SK-N-SH treated with all-trans-retinoic acid at 6 μM for 48 hours (cell line): ENCODE results near the gene MDM4.

Experiments
- ATAC-seq: fragments of 200-7000 bp; cut with Tn5 transposase; 3 replicates; pipeline ENCODE4 v1.9.1; 2020; ENCODE audit warnings: mild to moderate bottlenecking, moderate library complexity
- ARNTL ChIP-seq: fragments of 450-650 bp; formaldehyde crosslinking; IDR thresholded peaks from 2 replicates; pipeline ENCODE4 v1.5.0; 2020; ENCODE audit warnings: low read depth, mild to moderate bottlenecking, moderate library complexity, borderline replicate concordance
- CREB5 ChIP-seq: fragments of 250-450 bp; sonication (Bioruptor Pico); IDR thresholded peaks from 2 replicates; pipeline ENCODE4 v1.5.1; 2020; ENCODE audit warnings: low read depth, mild to moderate bottlenecking, moderate library complexity
- CSDC2 ChIP-seq: fragments of 250-450 bp; sonication (Bioruptor Pico); IDR thresholded peaks from 2 replicates; pipeline ENCODE4 v1.5.0; 2020; ENCODE audit warnings: mild to moderate bottlenecking, moderate library complexity
- CSRNP3 ChIP-seq: fragments of 250-450 bp; sonication (Bioruptor Pico); IDR thresholded peaks from 2 replicates; pipeline ENCODE4 v1.5.1; 2021; ENCODE audit warnings: mild to moderate bottlenecking, moderate library complexity
- ESRRG ChIP-seq: fragments of 250-450 bp; sonication (Bioruptor Pico); IDR thresholded peaks from 2 replicates; pipeline ENCODE4 v1.6.1; 2021; ENCODE audit warnings: mild to moderate bottlenecking
- GLIS3 ChIP-seq: fragments of 250-450 bp; sonication (Bioruptor Pico); IDR thresholded peaks from 2 replicates; pipeline ENCODE4 v1.5.0; 2020; ENCODE audit warnings: mild to moderate bottlenecking, moderate library complexity
- ISL1 ChIP-seq: fragments of 250-450 bp; sonication (Bioruptor Pico); IDR thresholded peaks from 2 replicates; pipeline ENCODE4 v2.1.2; 2022; ENCODE audit warnings: mild to moderate bottlenecking, moderate library complexity
- OSR1 ChIP-seq: fragments of 250-450 bp; sonication (Bioruptor Pico); IDR thresholded peaks from 2 replicates; pipeline ENCODE4 v1.8.0; 2022; ENCODE audit warnings: moderate library complexity, mild to moderate bottlenecking, inconsistent platforms
- PATZ1 ChIP-seq: fragments of 250-450 bp; sonication (Bioruptor Pico); IDR thresholded peaks from 2 replicates; pipeline ENCODE4 v1.8.0; 2020; ENCODE audit warnings: mild to moderate bottlenecking, moderate library complexity, borderline replicate concordance
- POU6F1 ChIP-seq: fragments of 250-450 bp; sonication (Bioruptor Pico); IDR thresholded peaks from 2 replicates; pipeline ENCODE4 v1.8.0; 2021; ENCODE audit warnings: low read depth, mild to moderate bottlenecking, moderate library complexity, borderline replicate concordance
- SNAI2 ChIP-seq: fragments of 250-450 bp; sonication (Bioruptor Pico); IDR thresholded peaks from 2 replicates; pipeline ENCODE4 v1.5.0; 2020; ENCODE audit warnings: mild to moderate bottlenecking, moderate library complexity
- TCF4 ChIP-seq: fragments of 250-450 bp; sonication (Bioruptor Pico); IDR thresholded peaks from 2 replicates; pipeline ENCODE4 v1.8.0; 2021; ENCODE audit warnings: mild to moderate bottlenecking, moderate library complexity, borderline replicate concordance
- TOX ChIP-seq: fragments of 250-450 bp; sonication (Bioruptor Pico); IDR thresholded peaks from 2 replicates; pipeline ENCODE4 v1.8.0; 2021; ENCODE audit warnings: mild to moderate bottlenecking, moderate library complexity, borderline replicate concordance
- TSHZ2 ChIP-seq: fragments of 250-450 bp; sonication (Bioruptor Pico); IDR thresholded peaks from 2 replicates; pipeline ENCODE4 v1.5.0; 2020; ENCODE audit warnings: mild to moderate bottlenecking, moderate library complexity
- ZC3H10 ChIP-seq: fragments of 250-450 bp; sonication (Bioruptor Pico); IDR thresholded peaks from 2 replicates; pipeline ENCODE4 v1.5.1; 2021; ENCODE audit warnings: mild to moderate bottlenecking, moderate library complexity
- ZFP3 ChIP-seq: fragments of 250-450 bp; sonication (Bioruptor Pico); IDR thresholded peaks from 2 replicates; pipeline ENCODE4 v1.5.0; 2020; ENCODE audit warnings: mild to moderate bottlenecking, moderate library complexity
- ZFP30 ChIP-seq: fragments of 450-650 bp; formaldehyde crosslinking; IDR thresholded peaks from 2 replicates; pipeline ENCODE4 v1.5.0; 2022; ENCODE audit warnings: mild to moderate bottlenecking, moderate library complexity
- ZNF565 ChIP-seq: fragments of 450-650 bp; formaldehyde crosslinking; conservative IDR thresholded peaks from 2 replicates; pipeline ENCODE4 v1.5.0; 2020; ENCODE audit warnings: low read depth, mild to moderate bottlenecking, moderate library complexity

Gene MDM4

GRCh38 chr1:204498981-204499380 lies 17.2 kb upstream of the MDM4 start:
- no peak for ATAC-seq
- TF ChIP-seq ZFP3 (no peak), POU6F1 (CRISPR knock-in tag) (no peak), ISL1 (CRISPR knock-in tag) (no peak), CSRNP3 (CRISPR knock-in tag) (no peak), ZFP30 (no peak), GLIS3 (CRISPR knock-in tag) (no peak), PATZ1 (CRISPR knock-in tag) (no peak)
- TF ChIP-seq, all 23 proteins: peak for 0

GRCh38 chr1:204499511-204500468 lies 16.4 kb upstream of the MDM4 start:
- TF ChIP-seq TCF4 (CRISPR knock-in tag): no peak
- TF ChIP-seq TSHZ2 (CRISPR knock-in tag): no peak
- TF ChIP-seq ZNF565 (CRISPR knock-in tag): no peak
- no peak for TF ChIP-seq OSR1 (CRISPR knock-in tag)
- no peak for TF ChIP-seq CSRNP3 (CRISPR knock-in tag)
- no peak for TF ChIP-seq SNAI2
- TF ChIP-seq ZC3H10 (CRISPR knock-in tag): no peak
- no peak for TF ChIP-seq CSDC2 (CRISPR knock-in tag)
- TF ChIP-seq ZFP30: no peak
- no peak for TF ChIP-seq POU6F1 (CRISPR knock-in tag)
- no peak for TF ChIP-seq PATZ1 (CRISPR knock-in tag)
- no peak for TF ChIP-seq ARNTL (CRISPR knock-in tag)
- no peak for TF ChIP-seq ISL1 (CRISPR knock-in tag)
- no peak for TF ChIP-seq CREB5 (CRISPR knock-in tag)
- no peak for TF ChIP-seq TOX
- no peak for TF ChIP-seq ESRRG (CRISPR knock-in tag)
- no peak for ATAC-seq
